ENCODE results near the gene TTN. TPM values are rescaled to one million over a fixed set of nuclear protein-coding genes. Genes with fewer than 3 reads are reported as not detected.
A peak's percentile ranks its signal among the peaks of the same experiment; 100 is the strongest.
"Not testable (repeated sequence)": the region's sequence is repeated elsewhere in the genome, so short reads cannot be mapped to it uniquely, and the experiment has no call there.

The TTN gene
- total RNA-seq, 1 donor from 2014 or later: 7.6 TPM

DNA sequence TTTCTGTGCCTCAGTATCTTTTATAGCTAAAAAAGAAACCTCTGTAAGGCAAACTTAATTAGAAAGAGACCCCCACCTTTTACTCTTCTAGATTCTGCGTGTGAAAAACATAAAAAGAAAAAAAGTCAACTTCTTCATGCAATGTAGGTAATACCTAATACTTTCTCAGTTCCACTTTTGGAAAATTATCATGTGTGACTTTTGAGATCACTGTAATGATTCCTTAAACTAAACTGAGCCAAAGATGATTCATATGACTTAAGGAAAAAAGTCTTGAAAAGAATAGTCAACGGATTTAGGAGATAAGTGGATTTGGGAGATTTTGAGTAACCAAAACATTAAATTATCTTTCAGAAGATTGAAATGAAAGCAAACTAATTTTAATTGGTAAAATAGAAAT, 278.0 kb downstream of the TTN start:
- Histone ChIP-seq H3K4me3 (no peak overlapping the region), H3K4me1 (no peaks in the 10 kb centered on the region), H3K9me3 (no peaks in the 10 kb centered on the region), H3K27me3 (no peaks in the 10 kb centered on the region), H3K36me3 (peaks cover 16 to 31% of the 10 kb centered on the region in 2 donors), H3K27ac (no peak overlapping the region)
- TF ChIP-seq, protein P1, sequence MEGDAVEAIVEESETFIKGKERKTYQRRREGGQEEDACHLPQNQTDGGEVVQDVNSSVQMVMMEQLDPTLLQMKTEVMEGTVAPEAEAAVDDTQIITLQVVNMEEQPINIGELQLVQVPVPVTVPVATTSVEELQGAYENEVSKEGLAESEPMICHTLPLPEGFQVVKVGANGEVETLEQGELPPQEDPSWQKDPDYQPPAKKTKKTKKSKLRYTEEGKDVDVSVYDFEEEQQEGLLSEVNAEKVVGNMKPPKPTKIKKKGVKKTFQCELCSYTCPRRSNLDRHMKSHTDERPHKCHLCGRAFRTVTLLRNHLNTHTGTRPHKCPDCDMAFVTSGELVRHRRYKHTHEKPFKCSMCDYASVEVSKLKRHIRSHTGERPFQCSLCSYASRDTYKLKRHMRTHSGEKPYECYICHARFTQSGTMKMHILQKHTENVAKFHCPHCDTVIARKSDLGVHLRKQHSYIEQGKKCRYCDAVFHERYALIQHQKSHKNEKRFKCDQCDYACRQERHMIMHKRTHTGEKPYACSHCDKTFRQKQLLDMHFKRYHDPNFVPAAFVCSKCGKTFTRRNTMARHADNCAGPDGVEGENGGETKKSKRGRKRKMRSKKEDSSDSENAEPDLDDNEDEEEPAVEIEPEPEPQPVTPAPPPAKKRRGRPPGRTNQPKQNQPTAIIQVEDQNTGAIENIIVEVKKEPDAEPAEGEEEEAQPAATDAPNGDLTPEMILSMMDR (IDR thresholded peaks at IDR 0.05): no peak
- DNase-seq (ENCODE audit: low spot score in 2 of 2): no peak
- intact Hi-C loops (cut with DNase I): no loop called here

DNA sequence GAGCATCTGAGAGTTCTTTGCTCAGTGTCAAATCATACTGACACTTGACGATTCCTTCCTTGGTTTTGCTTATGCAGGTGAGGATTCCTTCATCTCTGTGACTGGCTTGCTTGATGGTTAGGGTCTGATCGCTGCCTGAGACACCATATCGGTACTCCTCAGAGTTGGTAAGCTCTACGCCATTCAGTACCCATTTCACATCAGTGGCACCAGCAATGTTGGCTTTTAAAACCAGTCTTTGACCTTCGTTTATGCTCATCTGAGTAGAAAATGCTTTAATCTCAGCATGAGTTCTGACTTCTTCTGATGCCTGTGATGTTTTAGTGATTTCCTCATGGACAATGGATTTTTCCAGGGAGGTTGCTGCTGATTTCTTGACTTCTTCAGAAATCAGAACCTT, 278.6 kb downstream of the TTN start:
- no peak overlapping the region for H3K27ac ChIP-seq
- H3K36me3 ChIP-seq: peaks cover 16 to 26% of the 10 kb centered on the region in 2 donors
- intact Hi-C loops (cut with DNase I): no loop called here
- H3K27me3 ChIP-seq: no peaks in the 10 kb centered on the region
- H3K9me3 ChIP-seq: no peaks in the 10 kb centered on the region
- TF ChIP-seq, protein P1 (IDR thresholded peaks at IDR 0.05): no peak
- no peak for DNase-seq (ENCODE audit: low spot score in 2 of 2)
- peaks cover 0 to 3% of the 10 kb centered on the region in 2 donors for H3K4me1 ChIP-seq
- no peak overlapping the region for H3K4me3 ChIP-seq

- no peak overlapping the region for H3K4me3 ChIP-seq
- intact Hi-C loops (cut with DNase I): no loop called here
- no peak for DNase-seq (ENCODE audit: low spot score in 2 of 2)
- H3K4me1 ChIP-seq: peaks cover 0 to 6% of the 10 kb centered on the region in 2 donors
- H3K27ac ChIP-seq: no peak overlapping the region
- no peaks in the 10 kb centered on the region for H3K9me3 ChIP-seq
- TF ChIP-seq, protein P1 (IDR thresholded peaks at IDR 0.05): no peak
- H3K27me3 ChIP-seq: no peaks in the 10 kb centered on the region
- peaks cover 12 to 15% of the 10 kb centered on the region in 2 donors for H3K36me3 ChIP-seq
Observed at GRCh38 chr2:178527592-178527991, 279.6 kb downstream of the TTN start.

- DNase-seq (ENCODE audit: low spot score in 2 of 2): no peak
- Histone ChIP-seq H3K4me1 (peaks cover 0 to 6% of the 10 kb centered on the region in 2 donors), H3K9me3 (no peaks in the 10 kb centered on the region), H3K4me3 (no peak overlapping the region), H3K27me3 (no peaks in the 10 kb centered on the region), H3K36me3 (peaks cover 2% of the 10 kb centered on the region in 2 donors), H3K27ac (no peak overlapping the region)
- intact Hi-C loops (cut with DNase I): no loop called here
- TF ChIP-seq, protein P1 (IDR thresholded peaks at IDR 0.05): no peak
Observed at GRCh38 chr2:178526256-178526655, 281.0 kb downstream of the TTN start.

DNA sequence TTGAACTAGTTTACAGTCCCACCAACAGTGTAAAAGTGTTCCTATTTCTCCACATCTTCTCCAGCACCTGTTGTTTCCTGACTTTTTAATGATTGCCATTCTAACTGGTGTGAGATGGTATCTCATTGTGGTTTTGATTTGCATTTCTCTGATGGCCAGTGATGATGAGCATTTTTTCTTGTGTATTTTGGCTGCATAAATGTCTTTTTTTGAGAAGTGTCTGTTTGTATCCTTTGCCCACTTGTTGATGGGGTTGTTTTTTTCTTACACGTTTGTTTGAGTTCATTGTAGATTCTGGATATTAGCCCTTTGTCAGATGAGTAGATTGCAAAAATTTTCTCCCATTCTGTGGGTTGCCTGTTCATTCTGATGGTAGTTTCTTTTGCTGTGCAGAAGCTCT, 281.8 kb downstream of the TTN start:
- intact Hi-C loops (cut with DNase I); H3K27me3 ChIP-seq; H3K36me3 ChIP-seq; DNase-seq (ENCODE audit: low spot score in 2 of 2); H3K9me3 ChIP-seq; H3K4me1 ChIP-seq; H3K4me3 ChIP-seq; H3K27ac ChIP-seq: not testable (repeated sequence)

DNA sequence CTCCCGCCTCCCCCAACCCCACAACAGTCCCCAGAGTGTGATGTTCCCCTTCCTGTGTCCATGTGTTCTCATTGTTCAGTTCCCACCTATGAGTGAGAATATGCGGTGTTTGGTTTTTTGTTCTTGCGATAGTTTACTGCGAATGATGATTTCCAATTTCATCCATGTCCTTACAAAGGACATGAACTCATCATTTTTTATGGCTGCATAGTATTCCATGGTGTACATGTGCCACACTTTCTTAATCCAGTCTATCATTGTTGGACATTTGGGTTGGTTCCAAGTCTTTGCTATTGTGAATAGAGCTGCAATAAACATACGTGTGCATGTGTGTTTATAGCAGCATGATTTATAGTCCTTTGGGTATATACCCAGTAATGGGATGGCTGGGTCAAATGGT, 282.2 kb downstream of the TTN start:
- H3K4me3 ChIP-seq; intact Hi-C loops (cut with DNase I); H3K9me3 ChIP-seq; H3K36me3 ChIP-seq; DNase-seq (ENCODE audit: low spot score in 2 of 2); H3K27me3 ChIP-seq; H3K4me1 ChIP-seq; H3K27ac ChIP-seq: not testable (repeated sequence)

- Histone ChIP-seq H3K27me3 (no peaks in the 10 kb centered on the region), H3K36me3 (peaks cover 0 to 4% of the 10 kb centered on the region in 2 donors), H3K4me1 (peaks cover 0 to 6% of the 10 kb centered on the region in 2 donors), H3K4me3 (peak overlapping the region; percentile 67 to 76), H3K9me3 (no peaks in the 10 kb centered on the region), H3K27ac (peak overlapping the region; percentile 60 to 71)
- no peak for DNase-seq (ENCODE audit: low spot score in 2 of 2)
- intact Hi-C loops (cut with DNase I): loop anchor here (1.0 to 5.0 kb wide), 2 partner anchors 41 to 72 kb away; partner anchors contain the start of genes PJVK, PLEKHA3 and PRKRA
- TF ChIP-seq, protein P1 (IDR thresholded peaks at IDR 0.05): no peak
Observed at GRCh38 chr2:178523596-178524134, 283.6 kb downstream of the TTN start.

Data from ascending aorta (tissue), 2 donors.